GM18505 (cell line): ENCODE data around the gene TUBGCP2.

ENCODE experiments used
- ATAC-seq: cut with Tn5 transposase; IDR thresholded peaks from one replicate; pipeline ENCODE4 v1.9.1; 2021; ENCODE audit not compliant: unreplicated experiment
- POLR2A ChIP-seq: IDR thresholded peaks from 4 replicates; pipeline ENCODE4 v1.6.1; 2011; ENCODE audit warnings: borderline replicate concordance; ENCODE audit not compliant: insufficient read depth, insufficient read length; ENCODE audit errors: extremely low read depth

TUBGCP2 gene

DNA sequence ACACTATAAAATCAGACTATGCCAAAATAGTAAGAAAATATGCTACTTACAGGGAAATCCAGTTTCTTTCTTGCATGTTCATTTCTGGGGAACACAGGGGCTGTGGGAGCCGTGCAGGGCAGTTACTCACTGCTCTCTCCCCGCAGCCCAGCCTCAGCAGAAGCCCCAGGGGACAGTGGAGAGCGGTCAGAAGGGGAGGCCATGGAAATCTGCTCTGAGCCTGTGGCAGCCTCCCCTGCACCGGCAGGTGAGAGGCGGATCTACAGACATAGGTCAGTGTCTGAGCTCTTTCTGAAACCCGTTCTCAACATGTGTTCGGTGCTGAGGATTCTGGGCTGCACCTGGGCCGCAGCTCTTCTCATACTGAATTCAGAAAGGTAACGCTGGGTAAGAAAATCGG is 2.9 kb upstream of the TUBGCP2 start:
- no peak for TF ChIP-seq POLR2A

DNA sequence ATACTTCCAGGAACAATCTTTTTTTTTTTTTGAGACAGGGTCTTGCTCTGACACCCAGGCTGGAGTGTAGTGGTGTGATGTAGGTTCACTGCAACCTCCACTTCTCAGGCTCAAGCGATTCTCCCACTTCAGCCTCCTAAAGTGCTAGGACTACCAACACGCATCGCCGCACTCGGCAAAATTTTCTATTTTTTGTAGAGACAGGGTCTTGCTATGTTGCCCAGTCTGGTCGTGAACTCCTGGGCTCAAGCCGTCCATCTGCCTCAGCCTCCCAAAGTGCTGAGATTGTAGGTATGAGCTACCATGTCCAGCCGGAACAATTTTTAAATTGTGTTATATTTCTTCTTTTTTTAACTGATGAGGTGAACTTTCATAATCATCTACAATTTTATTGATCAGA is 2.1 kb upstream of the TUBGCP2 start:
- no peak for ATAC-seq
- no peak for TF ChIP-seq POLR2A

More for the DNA sequence above, 2.9 kb upstream of the TUBGCP2 start:
- ATAC-seq = no peak

DNA sequence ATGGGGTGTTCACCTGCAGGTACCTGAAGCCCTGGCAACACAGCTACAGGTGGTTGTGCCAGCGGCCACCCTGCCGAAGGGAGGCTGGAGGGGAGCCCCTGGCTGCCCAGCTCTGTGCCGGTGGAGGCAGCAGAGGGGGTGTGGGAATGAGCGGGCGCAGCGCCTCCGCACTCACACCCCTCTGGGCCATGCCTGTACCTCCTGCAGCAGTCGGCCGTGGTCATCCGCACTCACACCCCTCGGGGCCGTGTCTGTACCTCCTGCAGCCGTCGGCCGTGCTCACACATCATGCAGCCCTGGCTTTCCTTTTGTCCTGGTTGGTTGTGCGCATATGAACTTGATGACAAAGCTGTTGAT is 1.7 kb upstream of the TUBGCP2 start:
- TF ChIP-seq POLR2A = no peak
- no peak for ATAC-seq

DNA sequence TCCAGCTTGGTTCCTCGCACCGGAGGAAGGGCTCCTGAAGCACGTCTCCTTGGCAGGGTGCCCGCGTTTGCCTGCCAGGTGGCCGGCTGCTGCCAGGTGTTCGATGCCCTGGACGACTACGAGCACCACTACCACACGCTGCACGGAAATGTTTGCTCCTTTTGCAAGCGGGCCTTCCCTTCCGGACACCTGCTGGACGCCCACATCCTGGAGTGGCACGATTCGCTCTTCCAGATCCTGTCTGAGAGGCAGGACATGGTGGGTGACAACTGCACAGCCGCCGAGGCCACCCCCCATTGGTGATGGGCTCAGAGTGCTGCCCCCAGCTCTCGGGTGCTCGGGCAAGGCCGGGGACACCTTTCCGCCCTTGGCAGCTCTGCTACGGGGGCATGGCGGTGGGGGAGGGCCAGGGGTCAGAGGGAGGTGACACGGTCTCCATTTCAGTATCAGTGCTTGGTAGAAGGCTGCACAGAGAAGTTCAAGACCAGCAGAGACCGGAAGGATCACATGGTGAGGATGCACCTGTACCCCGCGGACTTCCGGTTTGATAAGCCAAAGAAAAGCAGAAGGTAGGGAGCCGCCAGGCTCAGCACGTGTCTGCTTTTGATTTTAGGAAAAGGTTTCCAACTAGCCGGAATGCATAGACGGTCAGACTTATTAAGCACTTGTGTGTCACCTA is 1.2 kb upstream of the TUBGCP2 start:
- ATAC-seq = no peak
- no peak for TF ChIP-seq POLR2A

DNA sequence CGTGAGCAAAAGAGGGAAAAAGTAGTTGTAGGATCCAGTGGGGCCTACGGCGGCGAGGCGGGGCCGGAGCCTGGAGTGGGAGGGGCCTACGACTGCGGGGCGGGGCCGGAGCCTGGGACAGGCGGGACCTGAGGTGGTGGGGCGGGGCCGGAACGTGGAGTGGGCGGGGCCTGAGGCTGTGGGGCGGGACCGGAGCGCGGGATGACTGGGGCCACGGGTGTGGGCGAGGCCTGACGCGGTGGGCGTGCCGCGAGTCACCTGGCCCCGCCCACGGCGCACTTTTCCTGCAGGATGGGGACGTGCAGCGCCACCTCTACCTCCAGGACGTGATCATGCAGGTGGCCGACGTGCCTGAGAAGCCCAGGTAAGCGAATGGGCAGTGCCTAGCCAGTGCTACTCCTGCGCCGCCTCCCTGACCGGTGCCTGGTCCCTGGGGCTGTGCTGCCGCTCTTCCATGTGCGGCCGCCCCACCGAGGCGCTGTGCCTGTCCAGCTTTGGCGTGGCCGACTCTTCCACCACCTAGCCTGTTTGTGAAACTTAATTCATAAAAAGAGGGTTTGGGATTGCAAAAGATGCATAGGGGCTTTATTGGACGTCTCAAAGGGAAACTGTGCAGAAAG is 538 bp upstream of the TUBGCP2 start:
- TF ChIP-seq POLR2A = no peak
- peak; percentile 72 for ATAC-seq

DNA sequence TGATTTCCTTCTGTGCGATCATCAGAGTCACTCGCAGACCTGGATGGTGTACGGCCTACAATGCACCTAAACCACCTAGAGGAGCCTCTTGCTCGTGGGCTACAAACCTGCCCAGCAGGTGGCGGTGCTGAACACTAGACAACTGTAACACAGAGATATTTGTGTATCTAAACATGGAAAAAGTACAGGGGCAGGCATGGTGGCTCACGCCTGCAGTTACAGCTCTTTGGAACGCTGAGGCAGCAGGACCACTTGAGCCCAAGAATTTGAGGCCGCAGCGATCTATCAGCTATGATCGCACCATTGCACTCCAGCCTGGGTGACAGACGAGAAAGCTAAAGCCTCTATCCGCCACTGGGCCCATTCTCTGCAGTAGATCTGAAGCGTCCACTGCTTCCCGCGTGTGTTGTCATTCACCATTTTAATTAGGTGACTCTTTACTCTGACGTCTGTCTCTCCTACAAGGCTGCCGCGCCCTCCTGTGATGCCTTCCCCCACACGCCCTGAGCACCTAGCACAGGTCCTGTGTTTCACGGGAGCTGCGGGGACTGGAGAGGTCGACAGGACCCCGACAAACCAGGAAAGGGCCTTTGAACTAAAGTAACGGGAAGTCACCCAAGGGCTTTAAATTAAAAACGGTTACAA is 774 bp downstream of the TUBGCP2 start:
- no peak for TF ChIP-seq POLR2A

DNA sequence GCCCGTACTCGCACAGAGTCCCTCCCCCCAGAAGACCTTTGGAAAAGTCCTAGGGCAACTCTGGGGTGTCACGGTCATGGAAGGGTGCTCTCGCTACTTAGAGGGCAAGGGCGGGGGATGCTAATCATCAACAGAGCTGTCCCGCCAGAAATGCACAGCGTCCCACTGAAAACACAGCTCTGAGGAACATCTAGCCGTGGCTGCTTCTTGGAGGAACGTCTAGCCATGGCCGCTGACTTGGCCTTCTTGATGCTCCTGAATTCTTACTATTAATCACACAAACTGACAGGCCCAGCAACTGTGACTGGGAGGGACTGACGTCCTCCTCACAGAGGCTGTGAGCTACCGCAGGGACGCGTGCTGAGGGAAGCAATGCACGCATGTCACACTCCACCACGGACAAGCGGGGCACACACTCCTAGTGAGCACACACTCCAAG is 1.7 kb downstream of the TUBGCP2 start:
- TF ChIP-seq POLR2A = no peak

More for the DNA sequence above, 774 bp downstream of the TUBGCP2 start:
- ATAC-seq = peak; percentile 43

DNA sequence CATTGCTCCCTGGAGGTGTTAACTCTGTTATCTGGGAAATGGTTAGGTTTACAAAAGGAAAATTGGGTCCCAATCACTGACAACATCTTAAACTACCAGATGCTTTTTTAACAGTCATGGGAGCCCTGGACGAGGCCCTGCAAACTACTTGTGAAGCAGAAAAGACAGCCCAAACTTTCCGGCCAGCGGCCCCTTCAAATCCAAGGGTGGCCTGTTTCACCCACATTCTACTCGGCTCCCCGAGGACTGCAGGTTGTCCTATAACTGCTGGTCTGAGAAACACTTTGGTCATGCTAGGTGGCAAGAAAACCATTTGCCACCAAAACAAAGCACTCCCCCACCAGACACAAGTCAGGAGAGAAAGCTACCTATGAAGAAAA is 2.6 kb downstream of the TUBGCP2 start:
- no peak for ATAC-seq
- no peak for TF ChIP-seq POLR2A

More for the DNA sequence above, 1.7 kb downstream of the TUBGCP2 start:
- ATAC-seq = no peak

DNA sequence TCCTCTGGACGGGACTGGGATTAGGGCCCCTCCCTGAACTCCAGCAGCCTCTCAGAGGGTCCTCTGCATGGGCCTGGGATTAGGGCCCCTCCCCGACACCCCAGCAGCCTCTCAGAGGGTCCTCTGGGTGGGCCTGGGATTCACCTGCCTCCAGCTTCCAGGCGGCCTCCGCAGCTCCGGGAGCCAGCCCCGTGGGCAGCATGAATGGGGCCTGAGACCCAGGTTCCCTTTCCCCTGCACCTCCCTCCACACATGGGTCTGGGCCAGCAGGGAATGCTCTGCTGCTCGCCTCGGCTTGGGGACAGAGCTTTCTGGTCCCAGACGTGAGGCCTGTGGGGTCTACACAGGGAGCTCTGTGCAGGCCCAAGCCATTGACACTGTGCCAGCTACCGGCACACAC is 5.5 kb downstream of the TUBGCP2 start:
- TF ChIP-seq POLR2A = no peak
- no peak for ATAC-seq

DNA sequence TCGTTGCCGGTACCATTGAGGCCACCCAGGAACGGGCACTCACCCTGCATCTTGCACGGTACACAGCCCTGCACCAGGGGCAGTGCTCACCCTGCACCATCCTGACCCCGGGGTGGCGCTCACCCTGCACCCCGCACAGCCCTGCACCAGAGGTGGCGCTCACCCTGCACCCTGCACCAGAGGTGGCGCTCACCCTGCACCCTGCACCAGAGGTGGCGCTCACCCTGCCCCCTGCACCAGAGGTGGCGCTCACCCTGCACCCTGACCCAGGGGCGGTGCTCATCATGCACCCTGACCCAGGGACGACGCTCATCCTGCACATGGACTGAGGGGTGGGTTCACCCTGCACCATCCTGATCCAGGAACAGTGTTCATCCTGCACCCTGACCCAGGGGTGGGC is 6.4 kb downstream of the TUBGCP2 start:
- ATAC-seq = no peak
- TF ChIP-seq POLR2A = no peak

DNA sequence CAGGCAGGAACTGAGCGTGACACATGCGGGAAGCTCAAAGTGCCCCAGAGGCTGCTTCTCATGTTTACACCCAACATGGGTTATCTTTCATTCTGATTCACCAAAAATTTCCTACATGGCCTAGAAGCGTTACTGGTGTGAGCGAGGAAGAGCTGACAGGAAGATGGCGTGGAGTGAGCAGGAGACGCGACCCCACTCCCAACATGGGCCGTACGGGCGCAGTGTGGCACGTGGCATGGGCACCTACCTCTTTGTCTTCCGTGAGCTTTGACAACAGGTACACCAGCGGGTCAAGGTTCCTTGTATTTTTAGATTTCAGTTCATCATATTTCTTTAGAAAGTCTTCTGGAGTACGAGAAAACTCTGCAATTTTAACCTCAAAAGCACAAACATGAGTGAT is 8.9 kb downstream of the TUBGCP2 start:
- TF ChIP-seq POLR2A = no peak
- ATAC-seq = no peak

DNA sequence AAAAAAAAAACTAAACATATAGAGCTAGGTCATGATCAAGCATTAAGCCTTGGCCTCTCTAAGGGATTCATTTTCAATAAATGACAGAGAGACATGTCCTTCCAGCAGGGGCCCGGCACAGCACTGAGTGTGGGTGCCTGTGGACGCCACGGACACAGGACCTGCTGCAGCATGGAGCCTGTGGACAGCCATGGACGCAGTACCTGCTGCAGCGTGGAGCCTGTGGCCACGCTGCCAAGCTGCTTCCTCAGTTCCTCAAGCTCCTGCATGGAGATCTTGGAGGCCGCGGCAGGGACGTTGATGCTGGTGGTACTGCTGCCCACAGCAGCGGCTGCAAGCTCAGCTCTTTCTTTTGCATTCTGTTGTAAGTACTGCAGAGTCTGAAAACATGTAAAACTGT is 9.4 kb downstream of the TUBGCP2 start:
- ATAC-seq = no peak

DNA sequence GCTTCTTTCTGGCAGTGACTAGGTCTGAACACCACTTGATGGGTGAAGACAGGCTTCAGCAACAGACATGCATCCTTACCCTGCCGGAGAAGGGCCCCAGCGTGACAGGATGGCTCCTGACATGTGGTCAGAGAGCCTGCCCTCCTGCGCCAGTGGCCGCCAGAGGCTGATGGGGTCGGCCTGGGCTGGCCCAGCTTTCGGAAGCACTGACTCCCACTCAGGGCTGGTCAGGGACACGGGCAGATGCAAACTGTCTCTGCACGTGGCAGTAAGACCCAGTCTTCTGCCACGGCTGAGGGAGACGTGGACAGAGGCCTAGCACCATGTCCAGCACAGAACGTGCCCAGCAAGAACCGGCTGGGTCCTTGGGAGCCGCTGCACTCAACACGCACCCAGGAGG is 10.2 kb downstream of the TUBGCP2 start:
- ATAC-seq = no peak

More for the DNA sequence above, 9.4 kb downstream of the TUBGCP2 start:
- TF ChIP-seq POLR2A = no peak

DNA sequence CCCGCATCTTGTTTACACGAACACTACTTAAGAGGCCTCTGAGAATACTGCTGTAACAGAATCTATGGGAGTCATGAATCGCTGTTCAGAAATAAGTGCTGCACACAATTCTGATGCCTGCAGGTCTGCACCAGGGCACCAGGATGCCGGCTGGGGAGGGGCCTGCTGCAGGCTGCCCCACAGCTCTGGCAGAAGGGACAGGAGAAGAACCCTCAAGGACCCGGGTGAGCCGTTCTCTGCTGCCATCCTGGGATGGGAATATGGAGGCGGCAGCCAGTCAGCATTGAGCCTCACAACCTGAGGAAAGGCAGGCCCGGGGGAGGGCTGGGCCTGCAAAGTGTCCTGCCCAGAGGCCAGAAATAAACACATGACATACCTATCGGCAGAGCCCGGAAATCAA is 11.2 kb downstream of the TUBGCP2 start:
- no peak for TF ChIP-seq POLR2A
- no peak for ATAC-seq

More for the DNA sequence above, 10.2 kb downstream of the TUBGCP2 start:
- no peak for TF ChIP-seq POLR2A
